ENCODE results near the gene IFT57. TPM values are rescaled to one million over a fixed set of nuclear protein-coding genes. Genes with fewer than 3 reads are reported as not detected.
"Not testable (repeated sequence)": the region's sequence is repeated elsewhere in the genome, so short reads cannot be mapped to it uniquely, and the experiment has no call there.

The IFT57 gene
- total RNA-seq, 1 donor from 2014 or later = 27.6 TPM

- DNase-seq (ENCODE audit: missing footprints) (no peak), ATAC-seq (no peak)
- intact Hi-C loops (cut with DNase I) = no loop called here
Observed at GRCh38 chr3:108180194-108180593, 42.0 kb downstream of the IFT57 start.

- ATAC-seq (no peak), DNase-seq (ENCODE audit: missing footprints) (no peak)
- intact Hi-C loops (cut with DNase I) = no loop called here
Observed at GRCh38 chr3:108178676-108179075, 43.5 kb downstream of the IFT57 start.

- DNase-seq (ENCODE audit: missing footprints) (no peak), ATAC-seq (no peak)
- intact Hi-C loops (cut with DNase I) = no loop called here
Observed at GRCh38 chr3:108177536-108177935, 44.7 kb downstream of the IFT57 start.

GRCh38 chr3:108175352-108175751 lies 46.9 kb downstream of the IFT57 start:
- no peak for DNase-seq (ENCODE audit: missing footprints)
- intact Hi-C loops (cut with DNase I) = no loop called here
- ATAC-seq = no peak

- intact Hi-C loops (cut with DNase I) = no loop called here
- ATAC-seq = no peak
Observed at GRCh38 chr3:108171106-108171505, 51.1 kb downstream of the IFT57 start.

GRCh38 chr3:108164391-108164790 lies 57.8 kb downstream of the IFT57 start:
- DNase-seq (ENCODE audit: missing footprints) (no peak), ATAC-seq (no peak)
- intact Hi-C loops (cut with DNase I) = no loop called here

More at GRCh38 chr3:108171106-108171505, 51.1 kb downstream of the IFT57 start:
- DNase-seq (ENCODE audit: missing footprints) = no peak

- DNase-seq (ENCODE audit: missing footprints) = no peak
- intact Hi-C loops (cut with DNase I) = no loop called here
- ATAC-seq = no peak
Observed at GRCh38 chr3:108159865-108160264, 62.4 kb downstream of the IFT57 start.

GRCh38 chr3:108159105-108159504 lies 63.1 kb downstream of the IFT57 start:
- intact Hi-C loops (cut with DNase I) = no loop called here
- ATAC-seq (no peak), DNase-seq (ENCODE audit: missing footprints) (no peak)

GRCh38 chr3:108158251-108158650 lies 64.0 kb downstream of the IFT57 start:
- ATAC-seq (no peak), DNase-seq (ENCODE audit: missing footprints) (no peak)
- intact Hi-C loops (cut with DNase I) = no loop called here

- ATAC-seq (no peak), DNase-seq (ENCODE audit: missing footprints) (no peak)
- intact Hi-C loops (cut with DNase I) = no loop called here
Observed at GRCh38 chr3:108157273-108157672, 65.0 kb downstream of the IFT57 start.

GRCh38 chr3:108156312-108156853 lies 65.8 kb downstream of the IFT57 start:
- DNase-seq (ENCODE audit: missing footprints) = no peak
- no peak for ATAC-seq
- intact Hi-C loops (cut with DNase I) = no loop called here

GRCh38 chr3:108155642-108156041 lies 66.6 kb downstream of the IFT57 start:
- intact Hi-C loops (cut with DNase I); ATAC-seq; DNase-seq (ENCODE audit: missing footprints): not testable (repeated sequence)

GRCh38 chr3:108153451-108153981 lies 68.7 kb downstream of the IFT57 start:
- intact Hi-C loops (cut with DNase I) = no loop called here
- DNase-seq (ENCODE audit: missing footprints) (no peak), ATAC-seq (no peak)

- DNase-seq (ENCODE audit: missing footprints) (no peak), ATAC-seq (no peak)
- intact Hi-C loops (cut with DNase I) = no loop called here
Observed at GRCh38 chr3:108152274-108152673, 70.0 kb downstream of the IFT57 start.

- intact Hi-C loops (cut with DNase I) = no loop called here
- no peak for DNase-seq (ENCODE audit: missing footprints)
- ATAC-seq = no peak
Observed at GRCh38 chr3:108150200-108150599, 72.0 kb downstream of the IFT57 start.

GRCh38 chr3:108146139-108146538 lies 76.1 kb downstream of the IFT57 start:
- ATAC-seq = no peak
- DNase-seq (ENCODE audit: missing footprints) = no peak
- intact Hi-C loops (cut with DNase I) = no loop called here

- intact Hi-C loops (cut with DNase I) = no loop called here
- ATAC-seq (no peak), DNase-seq (ENCODE audit: missing footprints) (no peak)
Observed at GRCh38 chr3:108145578-108145977, 76.6 kb downstream of the IFT57 start.

GRCh38 chr3:108137460-108137814 lies 84.8 kb downstream of the IFT57 start:
- no peak for ATAC-seq
- no peak for DNase-seq (ENCODE audit: missing footprints)

GRCh38 chr3:108136561-108137459 lies 85.4 kb downstream of the IFT57 start:
- no peak for DNase-seq (ENCODE audit: missing footprints)
- no peak for ATAC-seq
- intact Hi-C loops (cut with DNase I) = no loop called here

More at GRCh38 chr3:108137460-108137814, 84.8 kb downstream of the IFT57 start:
- intact Hi-C loops (cut with DNase I) = no loop called here

- DNase-seq (ENCODE audit: missing footprints) = no peak
- ATAC-seq = no peak
- intact Hi-C loops (cut with DNase I) = no loop called here
Observed at GRCh38 chr3:108134555-108134880, 87.7 kb downstream of the IFT57 start.
